Measurements from ENCODE around the gene EIF3D. TPM values are rescaled to one million over a fixed set of nuclear protein-coding genes. Genes with fewer than 3 reads are reported as not detected.
A peak's percentile ranks its signal among the peaks of the same experiment; 100 is the strongest.

Gene EIF3D
- total and polyA plus RNA-seq, 2 of the 4 experiments (the other 2 are of a cell fraction), result 339 to 746 TPM

- no peak overlapping the region for H3K56ac ChIP-seq (ENCODE audit: extremely low read depth, insufficient read depth, low read length)
- H2BK5ac ChIP-seq (ENCODE audit: low read depth, low read length, poor library complexity, severe bottlenecking), result no peak overlapping the region
- H2BK20ac ChIP-seq (ENCODE audit: low read depth, low read length), result no peak overlapping the region; the same call in 1 of the 2 replicates
- TF ChIP-seq BHLHE40 (IDR thresholded peaks at IDR 0.05; ENCODE audit: low read depth, low read length) (no peak), NFE2L2 (IDR thresholded peaks at IDR 0.05; ENCODE audit: low read depth, low read length) (no peak), ELK1 (IDR thresholded peaks at IDR 0.05; ENCODE audit: borderline replicate concordance, low read depth, low read length) (no peak), USF2 (IDR thresholded peaks at IDR 0.05; ENCODE audit: low read depth, low read length) (no peak), CTCF (conservative IDR thresholded peaks at IDR 0.05; ENCODE audit: low read depth, low read length) (no peak), MXI1 (IDR thresholded peaks at IDR 0.05; ENCODE audit: borderline replicate concordance, low read depth, low read length) (no peak), SMC3 (IDR thresholded peaks at IDR 0.05; ENCODE audit: low read depth, low read length) (no peak), CEBPB (IDR thresholded peaks at IDR 0.05; ENCODE audit: low read depth, low read length) (no peak), MAZ (IDR thresholded peaks at IDR 0.05; ENCODE audit: borderline replicate concordance, low read depth, low read length) (no peak), POLR2A (IDR thresholded peaks at IDR 0.05; ENCODE audit: low read depth, low read length) (no peak), CHD1 (IDR thresholded peaks at IDR 0.05; ENCODE audit: low read depth, low read length) (no peak), MAFK (IDR thresholded peaks at IDR 0.05; ENCODE audit: low read depth, low read length) (no peak), RAD21 (IDR thresholded peaks at IDR 0.05; ENCODE audit: low read length) (no peak)
- peak overlapping the region; percentile 40 for H2BK120ac ChIP-seq (ENCODE audit: low read depth, low read length)
- no peak overlapping the region for H3K18ac ChIP-seq (ENCODE audit: low read depth, low read length)
- H3K27me3 ChIP-seq (ENCODE audit: control insufficient read depth, insufficient read depth, low read length), result peaks cover 22% of the 10 kb centered on the region
- in situ Hi-C loops (cut with MboI; ENCODE audit: low sequenced_read_pairs), result loop anchor here (5.0 to 10.0 kb wide), 2 partner anchors 226 to 309 kb away; partner anchors contain the start of gene IFT27
- peaks cover 7% of the 10 kb centered on the region; the same call in 1 of the 2 replicates for H3K4me1 ChIP-seq (ENCODE audit: control insufficient read depth, insufficient read depth, low read length)
- H3K9me3 ChIP-seq (ENCODE audit: control insufficient read depth, insufficient read depth, low read length), result no peaks in the 10 kb centered on the region
- peaks cover 4% of the 10 kb centered on the region; the same call in 1 of the 2 replicates for H4K20me1 ChIP-seq (ENCODE audit: insufficient read depth, low read length)
- ATAC-seq (ENCODE audit: low read depth) (no peak), DNase-seq (no peak)
- intact Hi-C loops (cut with micrococcal nuclease), result loop anchor here (5.0 kb wide), 1 partner anchor 209 kb away; no protein-coding TSS in a partner anchor
- H3K23ac ChIP-seq (ENCODE audit: low read depth, low read length), result no peak overlapping the region
- ChIA-PET CTCF (interaction anchor here (1.6 kb wide), 1 partner anchor 307 kb away, joined by 3 read pairs; no protein-coding TSS in a partner anchor), POLR2A (ENCODE audit: unreplicated experiment) (no interaction called here)
- H2AFZ ChIP-seq (replicated peaks; ENCODE audit: low read length, poor library complexity), result peak overlapping the region; percentile 63
- no peak overlapping the region for H3K4me2 ChIP-seq (ENCODE audit: low read depth, low read length)
- H3K27ac ChIP-seq (ENCODE audit: insufficient read depth, low read length), result no peak overlapping the region
- no peaks in the 10 kb centered on the region for H3K79me1 ChIP-seq (ENCODE audit: low read depth in 1 of 2, low read length in 2 of 2)
- no peak overlapping the region for H4K5ac ChIP-seq (ENCODE audit: low read depth, low read length)
- peak overlapping the region; percentile 50 for H2AK9ac ChIP-seq (replicated peaks; ENCODE audit: low read depth, low read length, poor library complexity)
- H2AK5ac ChIP-seq (ENCODE audit: low read depth, low read length), result peak overlapping the region; percentile 20; the same call in 1 of the 2 replicates
- WGBS, 2 experiments (ENCODE audit: extremely low coverage in 2 of 2, insufficient read length in 1 of 2), result 64% methylated on average over 9 of the region's 14 CpGs; no CpG with 5 or more reads in 1 of the 2 experiments
- no peak overlapping the region for H3K4me3 ChIP-seq (ENCODE audit: insufficient read depth, low read depth, low read length)
- H3K9me1 ChIP-seq (ENCODE audit: insufficient read depth, low read length), result peaks cover 10% of the 10 kb centered on the region; the same call in 1 of the 2 replicates
- H3K9ac ChIP-seq (ENCODE audit: low read depth, low read length), result no peak overlapping the region
- dilution Hi-C loops (cut with HindIII; ENCODE audit: low sequenced_read_pairs, unreplicated experiment), result no loop called here
- BruUV-seq (replicated peaks), result no TSS peak
- H4K91ac ChIP-seq (ENCODE audit: insufficient read depth, low read depth, low read length), result no peak overlapping the region
- peak overlapping the region; percentile 29; the same call in 1 of the 2 replicates for H3K4ac ChIP-seq (ENCODE audit: low read depth, low read length)
- H3K36me3 ChIP-seq (ENCODE audit: control insufficient read depth, insufficient read depth, low read length), result no peaks in the 10 kb centered on the region
- peak overlapping the region in 1 of 2 experiments; percentile 24; a peak in 1 of 4 replicates for H4K8ac ChIP-seq (ENCODE audit: low read depth in 2 of 2, low read length in 2 of 2)
- no peak overlapping the region; the same call in 1 of the 2 replicates for H3K14ac ChIP-seq (replicated peaks; ENCODE audit: low read depth, low read length)
- H2BK15ac ChIP-seq (ENCODE audit: low read depth, low read length), result no peak overlapping the region
These were observed 19.6 kb upstream of the EIF3D start for GRCh38 chr22:36548606-36549005.

Data from IMR-90 (cell line).